Measurements from ENCODE around the gene FAR2.
"Not testable (repeated sequence)": the region's sequence is repeated elsewhere in the genome, so short reads cannot be mapped to it uniquely, and the experiment has no call there.

FAR2 gene

GRCh38 chr12:29343022-29343799 is 194.1 kb downstream of the FAR2 start:
- DNase-seq = no peak

- DNase-seq = no peak
These were observed 197.8 kb downstream of the FAR2 start for GRCh38 chr12:29346769-29347421.

- DNase-seq = peak; percentile 2
These were observed 201.0 kb downstream of the FAR2 start for GRCh38 chr12:29350080-29350479.

- DNase-seq = no peak
These were observed 205.9 kb downstream of the FAR2 start for GRCh38 chr12:29354954-29355353.

DNA sequence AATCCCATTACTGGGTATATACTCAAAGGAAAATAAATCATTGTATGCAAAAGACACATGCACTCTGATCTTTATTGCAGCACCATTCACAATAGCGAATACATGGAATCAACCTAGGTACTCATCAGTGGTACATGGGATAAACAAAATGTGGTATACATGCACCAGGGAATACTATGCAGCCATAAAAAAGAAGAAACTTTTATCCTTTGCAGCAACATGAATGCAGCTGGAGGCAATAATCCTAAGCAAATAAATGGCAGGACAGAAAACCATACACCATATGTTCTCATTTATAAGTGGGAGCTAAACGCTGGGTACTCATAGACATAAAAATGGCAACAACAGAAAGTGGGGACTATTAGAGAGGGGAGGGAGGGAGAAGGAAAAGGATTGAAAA is 216.0 kb downstream of the FAR2 start:
- DNase-seq = no peak

GRCh38 chr12:29374012-29374411 is 224.9 kb downstream of the FAR2 start:
- DNase-seq = no peak

GRCh38 chr12:29374913-29375312 is 225.8 kb downstream of the FAR2 start:
- DNase-seq = no peak

- no peak for DNase-seq
These were observed 227.0 kb downstream of the FAR2 start for GRCh38 chr12:29376118-29376517.

GRCh38 chr12:29380536-29381523 is 231.8 kb downstream of the FAR2 start, which contains the start of gene ERGIC2:
Gene ERGIC2, minus strand, starts transcription at chr12:29381172. Its CDS starts 9,539 bp downstream, at chr12:29371633.
- DNase-seq = peak; percentile 98

GRCh38 chr12:29382251-29382650 is 233.2 kb downstream of the FAR2 start:
- DNase-seq = no peak

DNA sequence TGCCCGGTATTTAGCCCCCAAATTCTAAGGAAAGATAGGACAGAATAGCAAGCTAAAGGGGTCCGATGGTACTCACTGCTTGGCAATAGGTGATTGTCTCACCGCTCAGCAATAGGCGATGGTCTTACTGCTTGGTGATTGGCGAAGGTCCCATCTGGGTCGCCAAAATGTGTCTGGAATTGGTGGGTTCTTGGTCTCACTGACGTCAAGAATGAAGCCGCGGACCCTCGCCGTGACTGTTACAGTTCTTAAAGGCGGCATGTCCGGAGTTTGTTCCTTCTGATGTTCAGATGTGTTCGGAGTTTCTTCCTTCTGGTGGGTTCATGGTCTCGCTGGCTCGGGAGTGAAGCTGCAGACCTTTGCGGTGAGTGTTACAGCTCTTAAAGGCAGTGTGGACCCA is 236.1 kb downstream of the FAR2 start:
- not testable (repeated sequence) for DNase-seq

All from NCI-H1048 (cell line).